ENCODE measurements around the gene MACROH2A1.

- TF ChIP-seq CTCF (IDR thresholded peaks at IDR 0.05; ENCODE audit: low read depth, low read length, poor library complexity, severe bottlenecking) (no peak), EZH2phosphoT487 (IDR thresholded peaks at IDR 0.05; ENCODE audit: borderline replicate concordance, low read length) (no peak)
These were observed 81.7 kb downstream of the MACROH2A1 start for GRCh38 chr5:135317286-135317685.
